ENCODE data around the gene PRPF8. TPM values are rescaled to one million over a fixed set of nuclear protein-coding genes. Genes with fewer than 3 reads are reported as not detected.
A peak's percentile ranks its signal among the peaks of the same experiment; 100 is the strongest.

The PRPF8 gene
- total RNA-seq, 2 donors from 2014 or later, result 298 to 375 TPM

GRCh38 chr17:1651559-1651844 lies 33.2 kb downstream of the PRPF8 start:
- H3K9me3 ChIP-seq (ENCODE audit: control insufficient read depth, low read length), result no peaks in the 10 kb centered on the region
- WGBS, 2 experiments (ENCODE audit: insufficient coverage in 1 of 2, insufficient read length in 1 of 2), result 89 to 96% methylated on average over 3 to 4 of the region's 4 CpGs
- no peaks in the 10 kb centered on the region for H3K4me1 ChIP-seq (ENCODE audit: control insufficient read depth, insufficient read depth, low read length)
- peak; percentile 36 for DNase-seq
- no peak overlapping the region for H3K9ac ChIP-seq (ENCODE audit: extremely low read depth, low read length, poor library complexity, severe bottlenecking)
- H3K27ac ChIP-seq (ENCODE audit: low read depth, low read length), result no peak overlapping the region
- peaks cover 56% of the 10 kb centered on the region for H3K36me3 ChIP-seq (ENCODE audit: control insufficient read depth, insufficient read depth, low read length)
- TF ChIP-seq, protein P1, sequence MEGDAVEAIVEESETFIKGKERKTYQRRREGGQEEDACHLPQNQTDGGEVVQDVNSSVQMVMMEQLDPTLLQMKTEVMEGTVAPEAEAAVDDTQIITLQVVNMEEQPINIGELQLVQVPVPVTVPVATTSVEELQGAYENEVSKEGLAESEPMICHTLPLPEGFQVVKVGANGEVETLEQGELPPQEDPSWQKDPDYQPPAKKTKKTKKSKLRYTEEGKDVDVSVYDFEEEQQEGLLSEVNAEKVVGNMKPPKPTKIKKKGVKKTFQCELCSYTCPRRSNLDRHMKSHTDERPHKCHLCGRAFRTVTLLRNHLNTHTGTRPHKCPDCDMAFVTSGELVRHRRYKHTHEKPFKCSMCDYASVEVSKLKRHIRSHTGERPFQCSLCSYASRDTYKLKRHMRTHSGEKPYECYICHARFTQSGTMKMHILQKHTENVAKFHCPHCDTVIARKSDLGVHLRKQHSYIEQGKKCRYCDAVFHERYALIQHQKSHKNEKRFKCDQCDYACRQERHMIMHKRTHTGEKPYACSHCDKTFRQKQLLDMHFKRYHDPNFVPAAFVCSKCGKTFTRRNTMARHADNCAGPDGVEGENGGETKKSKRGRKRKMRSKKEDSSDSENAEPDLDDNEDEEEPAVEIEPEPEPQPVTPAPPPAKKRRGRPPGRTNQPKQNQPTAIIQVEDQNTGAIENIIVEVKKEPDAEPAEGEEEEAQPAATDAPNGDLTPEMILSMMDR (conservative IDR thresholded peaks at IDR 0.05), result no peak
- H3K27me3 Mint-ChIP-seq (ENCODE audit: insufficient read depth), result peaks cover 2% of the 10 kb centered on the region
- H3K9me3 Mint-ChIP-seq, result no peaks in the 10 kb centered on the region
- no peak overlapping the region for H3K27ac Mint-ChIP-seq
- H3K4me3 Mint-ChIP-seq, result no peak overlapping the region
- H3K27me3 ChIP-seq (ENCODE audit: control insufficient read depth, insufficient read depth, low read length, poor library complexity, severe bottlenecking), result no peaks in the 10 kb centered on the region
- H3K4me3 ChIP-seq (ENCODE audit: low read length), result no peak overlapping the region
- H3K36me3 Mint-ChIP-seq (ENCODE audit: low read depth), result peaks cover 51% of the 10 kb centered on the region
- H3K4me1 Mint-ChIP-seq, result peaks cover 3% of the 10 kb centered on the region

GRCh38 chr17:1650731-1651558 lies 33.7 kb downstream of the PRPF8 start:
- no peak overlapping the region for H3K4me3 Mint-ChIP-seq
- peaks cover 46% of the 10 kb centered on the region for H3K36me3 Mint-ChIP-seq (ENCODE audit: low read depth)
- no peak overlapping the region for H3K27ac ChIP-seq (ENCODE audit: low read depth, low read length)

DNA sequence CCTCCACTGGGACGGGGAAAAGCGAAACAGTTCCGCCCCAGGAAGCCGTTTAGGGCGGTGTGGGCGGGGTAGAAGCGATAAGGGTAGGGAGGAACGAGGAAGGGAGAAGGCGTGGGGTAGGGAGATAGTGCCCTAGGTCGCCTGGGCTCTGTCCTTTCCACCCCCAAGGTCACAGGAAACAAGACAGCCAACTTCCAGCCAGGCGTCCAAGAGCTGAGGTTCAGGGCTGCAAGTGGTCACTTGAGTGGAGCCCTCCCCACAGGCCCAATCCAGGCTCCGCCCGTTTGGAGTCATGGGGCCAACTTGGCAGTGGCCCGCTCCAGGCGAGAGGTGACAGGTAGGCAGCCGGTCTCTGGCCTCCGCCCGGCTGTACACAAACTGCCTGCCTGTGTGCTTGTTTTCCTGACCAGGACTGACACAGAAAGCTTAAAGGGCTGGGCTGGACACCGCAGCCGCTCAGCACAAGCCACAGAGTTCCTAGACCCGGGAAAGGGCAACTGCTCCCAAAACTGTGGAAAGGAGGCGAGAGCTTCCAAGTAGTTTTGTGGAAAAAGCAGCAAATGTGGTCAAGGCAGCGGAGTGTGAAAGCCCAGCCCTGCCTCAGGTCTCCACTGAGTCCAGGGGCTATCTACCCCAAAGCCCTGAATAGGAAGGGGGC lies 34.7 kb downstream of the PRPF8 start, which contains the start of gene RILP:
TSS of gene RILP (minus strand) at position 23 of the 658 bp plus-strand sequence. CDS start 62 bp downstream, outside the sequence.
- no peaks in the 10 kb centered on the region for H3K9me3 Mint-ChIP-seq
- peaks cover 11% of the 10 kb centered on the region for H3K4me1 Mint-ChIP-seq
- Histone ChIP-seq H3K9me3 (ENCODE audit: control insufficient read depth, low read length) (no peaks in the 10 kb centered on the region), H3K27ac (ENCODE audit: low read depth, low read length) (peak within 1 kb of the TSS; percentile 60), H3K4me1 (ENCODE audit: control insufficient read depth, insufficient read depth, low read length) (no peaks in the 10 kb centered on the region), H3K4me3 (ENCODE audit: low read length) (peak within 1 kb of the TSS; percentile 72), H3K27me3 (ENCODE audit: control insufficient read depth, insufficient read depth, low read length, poor library complexity, severe bottlenecking) (peaks cover 2% of the 10 kb centered on the region), H3K36me3 (ENCODE audit: control insufficient read depth, insufficient read depth, low read length) (peaks cover 44% of the 10 kb centered on the region), H3K9ac (ENCODE audit: extremely low read depth, low read length, poor library complexity, severe bottlenecking) (no peak within 1 kb of the TSS)
- peaks cover 39% of the 10 kb centered on the region for H3K36me3 Mint-ChIP-seq (ENCODE audit: low read depth)
- peak within 1 kb of the TSS; percentile 74 for H3K27ac Mint-ChIP-seq
- peak; percentile 88 for DNase-seq
- TF ChIP-seq, protein P1 (conservative IDR thresholded peaks at IDR 0.05), result no peak
- 46 to 85% methylated on average over 13 to 23 of the region's 23 CpGs for WGBS, 2 experiments (ENCODE audit: insufficient coverage in 1 of 2, insufficient read length in 1 of 2)
- H3K4me3 Mint-ChIP-seq, result peak within 1 kb of the TSS; percentile 52
- H3K27me3 Mint-ChIP-seq (ENCODE audit: insufficient read depth), result peaks cover 15% of the 10 kb centered on the region

More at GRCh38 chr17:1650731-1651558, 33.7 kb downstream of the PRPF8 start:
- no peak overlapping the region for H3K9ac ChIP-seq (ENCODE audit: extremely low read depth, low read length, poor library complexity, severe bottlenecking)
- no peaks in the 10 kb centered on the region for H3K4me1 ChIP-seq (ENCODE audit: control insufficient read depth, insufficient read depth, low read length)
- peak; percentile 59 for DNase-seq
- Mint-ChIP-seq H3K4me1 (peaks cover 5% of the 10 kb centered on the region), H3K27me3 (ENCODE audit: insufficient read depth) (peaks cover 6% of the 10 kb centered on the region), H3K27ac (no peak overlapping the region), H3K9me3 (no peaks in the 10 kb centered on the region)
- WGBS, 2 experiments (ENCODE audit: insufficient coverage in 1 of 2, insufficient read length in 1 of 2), result 94 to 95% methylated on average over 14 to 22 of the region's 22 CpGs
- no peaks in the 10 kb centered on the region for H3K27me3 ChIP-seq (ENCODE audit: control insufficient read depth, insufficient read depth, low read length, poor library complexity, severe bottlenecking)
- TF ChIP-seq, protein P1 (conservative IDR thresholded peaks at IDR 0.05), result no peak
- no peaks in the 10 kb centered on the region for H3K9me3 ChIP-seq (ENCODE audit: control insufficient read depth, low read length)
- H3K4me3 ChIP-seq (ENCODE audit: low read length), result no peak overlapping the region
- H3K36me3 ChIP-seq (ENCODE audit: control insufficient read depth, insufficient read depth, low read length), result peaks cover 51% of the 10 kb centered on the region

Measured in endodermal cell (in vitro differentiated cells).